Gastrocnemius medialis (tissue), 4 donors: ENCODE results near the gene PLXDC2.

ENCODE experiments used
- POLR2A ChIP-seq, 2 donors: fragments of 450-650 bp; IDR thresholded peaks; one replicate each; pipeline ENCODE4 v1.6.1; 2017; ENCODE audit warnings: antibody characterized with exemption in 2 of 2, mild to moderate bottlenecking in 2 of 2, moderate library complexity in 2 of 2
- TF ChIP-seq, protein P1 (sequence below), 5 experiments: fragments of 450-650 bp in 3 of 5; fragments of 200-600 bp in 2 of 5; sonication (generic) in 2 of 5; IDR thresholded peaks in 4 of 5; conservative IDR thresholded peaks in 1 of 5; 1 replicate in 4 of 5; 2 replicates in 1 of 5; pipeline ENCODE4 v1.5.1; 2016 to 2019; ENCODE audit warnings: antibody characterized with exemption in 5 of 5, mild to moderate bottlenecking in 3 of 5, moderate library complexity in 3 of 5

DNA sequence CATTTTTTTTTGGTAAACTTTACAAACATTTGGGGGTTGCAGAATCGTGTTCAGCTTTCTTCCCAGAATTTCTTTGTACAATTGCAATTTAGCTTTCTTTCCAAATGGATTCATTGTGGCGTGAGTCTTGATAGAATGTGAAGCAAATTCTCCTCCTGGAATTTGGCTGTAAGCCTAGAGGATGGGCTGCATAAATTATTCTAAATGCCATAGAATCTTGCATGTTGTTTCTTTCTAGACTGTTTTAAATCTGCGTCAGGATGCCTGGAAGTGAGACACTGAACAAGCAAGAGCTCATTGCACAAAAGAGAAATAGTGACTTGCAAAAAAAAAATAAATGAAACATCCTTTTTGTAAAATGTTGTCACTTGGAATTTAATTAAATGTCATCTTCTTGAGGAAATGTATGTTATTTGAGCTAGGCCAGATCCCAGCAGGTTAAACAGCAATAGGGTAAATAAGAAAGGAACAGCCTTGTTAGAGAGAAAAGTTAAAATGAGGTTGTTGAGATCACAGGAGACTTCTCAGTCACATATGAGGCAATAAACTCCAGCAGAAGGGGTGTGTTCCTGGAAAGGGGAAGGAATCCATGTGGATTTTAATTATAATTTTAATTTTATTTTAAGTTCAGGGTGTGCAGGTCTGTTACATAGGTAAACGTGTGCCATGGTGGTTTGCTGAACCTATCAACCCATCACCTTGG, 483.0 kb downstream of the PLXDC2 start:
- TF ChIP-seq, protein P1, sequence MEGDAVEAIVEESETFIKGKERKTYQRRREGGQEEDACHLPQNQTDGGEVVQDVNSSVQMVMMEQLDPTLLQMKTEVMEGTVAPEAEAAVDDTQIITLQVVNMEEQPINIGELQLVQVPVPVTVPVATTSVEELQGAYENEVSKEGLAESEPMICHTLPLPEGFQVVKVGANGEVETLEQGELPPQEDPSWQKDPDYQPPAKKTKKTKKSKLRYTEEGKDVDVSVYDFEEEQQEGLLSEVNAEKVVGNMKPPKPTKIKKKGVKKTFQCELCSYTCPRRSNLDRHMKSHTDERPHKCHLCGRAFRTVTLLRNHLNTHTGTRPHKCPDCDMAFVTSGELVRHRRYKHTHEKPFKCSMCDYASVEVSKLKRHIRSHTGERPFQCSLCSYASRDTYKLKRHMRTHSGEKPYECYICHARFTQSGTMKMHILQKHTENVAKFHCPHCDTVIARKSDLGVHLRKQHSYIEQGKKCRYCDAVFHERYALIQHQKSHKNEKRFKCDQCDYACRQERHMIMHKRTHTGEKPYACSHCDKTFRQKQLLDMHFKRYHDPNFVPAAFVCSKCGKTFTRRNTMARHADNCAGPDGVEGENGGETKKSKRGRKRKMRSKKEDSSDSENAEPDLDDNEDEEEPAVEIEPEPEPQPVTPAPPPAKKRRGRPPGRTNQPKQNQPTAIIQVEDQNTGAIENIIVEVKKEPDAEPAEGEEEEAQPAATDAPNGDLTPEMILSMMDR (IDR thresholded peaks at IDR 0.05 in 4 of 5, conservative IDR thresholded peaks at IDR 0.05 in 1 of 5): no peak
- no peak for TF ChIP-seq POLR2A (IDR thresholded peaks at IDR 0.05)
